ENCODE data around the gene TBC1D22A.
"Not testable (repeated sequence)": the region's sequence is repeated elsewhere in the genome, so short reads cannot be mapped to it uniquely, and the experiment has no call there.

The TBC1D22A gene

DNA sequence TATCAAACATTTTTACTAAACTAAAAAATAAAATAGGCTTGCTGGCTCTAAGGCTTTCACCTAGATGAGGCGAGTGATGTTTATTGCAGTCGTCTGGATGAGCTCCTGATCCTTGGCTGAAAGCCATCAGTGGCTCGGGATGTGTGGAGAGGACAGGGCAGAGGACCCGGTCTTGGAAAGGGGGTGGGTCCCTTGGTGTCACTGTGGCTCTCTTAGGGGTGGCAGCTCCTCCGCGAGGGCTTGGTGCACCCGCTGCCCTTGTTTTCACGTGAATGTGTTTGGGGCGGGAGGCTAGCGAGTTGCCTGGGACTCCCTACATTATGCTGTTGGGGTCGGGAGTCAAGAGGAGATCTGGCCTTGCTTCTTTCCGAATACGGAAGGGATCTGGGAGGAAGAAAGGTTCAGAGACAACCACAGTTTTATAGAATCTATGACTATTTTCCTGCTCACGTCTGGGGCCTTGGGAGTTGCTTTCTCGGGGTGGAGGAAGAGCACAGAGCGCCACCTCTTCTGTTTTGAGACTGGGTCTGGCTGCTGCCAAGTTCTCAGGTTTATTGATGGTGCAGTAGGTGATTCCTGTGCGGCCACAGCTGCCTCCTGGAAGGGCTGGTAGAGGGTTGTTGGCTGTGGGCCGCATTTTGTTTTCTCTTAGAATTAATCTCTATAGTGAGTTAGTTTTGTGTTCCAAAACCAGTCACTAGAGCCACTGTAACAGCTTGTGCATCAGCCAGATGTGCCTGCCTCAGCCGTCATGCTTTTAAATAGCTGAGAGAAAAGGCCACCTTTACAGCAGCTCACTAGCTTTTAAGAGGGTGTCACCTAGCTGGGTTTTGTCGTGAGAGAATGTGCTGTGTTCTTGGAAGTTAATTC, 12.8 kb downstream of the TBC1D22A start:
- DNase-seq, result no peak

DNA sequence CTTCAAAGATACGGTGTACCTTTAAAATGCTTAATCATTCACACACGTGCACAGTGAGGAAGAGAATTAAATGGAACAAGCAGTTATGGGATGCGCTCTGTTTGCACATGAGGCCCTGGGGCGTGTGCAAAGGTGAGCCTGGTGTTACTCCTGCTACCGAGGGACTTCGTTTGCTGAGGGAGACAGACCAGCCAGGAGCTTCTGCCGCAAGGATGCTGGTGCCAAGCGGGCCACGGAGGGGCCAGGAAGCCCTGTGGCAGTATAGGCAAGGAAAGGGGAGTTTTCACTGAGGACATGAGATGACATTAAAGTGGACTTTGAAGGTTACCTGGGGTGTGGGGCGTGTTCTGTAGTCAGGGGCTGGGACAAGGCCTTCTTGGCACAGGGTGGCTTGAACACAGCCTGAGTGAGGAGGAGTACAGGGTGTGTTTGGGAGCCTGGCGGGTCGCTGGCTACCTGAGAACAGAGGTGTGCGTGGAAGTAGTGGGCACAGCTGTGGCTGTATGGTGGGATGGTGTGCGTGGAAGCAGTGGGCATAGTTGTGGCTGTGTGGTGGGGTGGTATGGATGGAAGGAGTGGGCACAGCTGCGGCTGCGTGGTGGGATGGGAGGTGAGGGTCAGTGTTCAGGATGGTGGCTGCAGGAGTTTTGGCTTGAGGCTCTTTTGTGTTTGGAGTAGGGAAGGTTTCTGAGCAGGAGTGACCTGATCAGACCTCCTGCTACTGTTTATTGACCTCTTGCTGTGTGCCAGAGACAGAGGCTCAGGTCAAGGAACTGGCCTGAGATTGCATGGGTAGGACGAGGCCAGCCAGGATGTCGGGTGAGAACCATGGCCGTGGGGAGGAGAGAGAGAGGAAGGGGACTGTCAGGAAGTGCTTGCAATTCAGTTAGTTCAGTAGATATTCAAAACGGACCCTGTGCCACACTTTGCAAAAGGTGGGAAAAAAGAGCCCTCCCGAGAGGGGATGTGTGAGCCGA, 13.7 kb downstream of the TBC1D22A start:
- DNase-seq, result no peak

- DNase-seq, result no peak
Measured at GRCh38 chr22:46776876-46777608, 14.6 kb downstream of the TBC1D22A start.

GRCh38 chr22:46777609-46777970, 15.1 kb downstream of the TBC1D22A start:
- DNase-seq, result no peak

GRCh38 chr22:46779023-46779422, 16.6 kb downstream of the TBC1D22A start:
- DNase-seq, result no peak

- no peak for DNase-seq
Measured at GRCh38 chr22:46779651-46780050, 17.2 kb downstream of the TBC1D22A start.

DNA sequence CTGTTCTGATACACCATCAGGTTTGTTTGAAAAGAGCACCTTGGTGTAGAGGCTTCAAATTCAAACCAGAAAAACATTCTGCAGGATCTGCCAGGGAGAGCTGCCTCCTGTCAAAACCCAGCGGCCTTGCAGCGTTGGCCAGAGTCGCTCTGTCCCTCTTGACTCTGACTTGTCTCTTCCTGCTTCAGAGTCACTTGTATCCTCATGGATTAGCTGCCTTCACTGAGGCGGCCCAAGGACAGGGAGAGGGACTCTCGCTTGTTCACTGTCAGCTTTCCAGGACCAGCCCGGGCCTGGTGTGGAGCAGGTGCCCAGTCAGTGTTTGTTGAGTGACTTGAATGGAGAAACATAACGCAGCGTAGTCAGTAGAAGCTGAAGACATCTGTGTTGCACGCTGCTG, 18.0 kb downstream of the TBC1D22A start:
- DNase-seq, result no peak

GRCh38 chr22:46781291-46781690, 18.8 kb downstream of the TBC1D22A start:
- DNase-seq, result no peak

DNA sequence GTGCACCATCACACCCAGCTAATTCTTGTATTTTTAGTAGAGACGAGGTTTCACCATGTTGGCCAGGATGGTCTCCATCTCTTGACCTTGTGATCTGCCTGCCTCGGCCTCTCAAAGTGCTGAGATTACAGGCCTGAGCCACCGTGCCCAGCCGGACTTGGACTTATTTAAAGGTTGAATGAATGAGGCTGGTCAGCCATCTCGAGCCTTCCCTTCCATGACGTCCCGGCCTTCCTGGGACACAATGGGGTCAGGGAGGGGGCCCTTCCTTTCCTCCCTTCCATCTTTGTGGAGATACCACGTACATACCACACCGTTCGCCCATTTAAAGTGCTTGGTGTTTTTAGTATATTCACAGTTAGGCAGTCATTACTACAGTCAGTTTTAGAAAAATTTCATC, 19.8 kb downstream of the TBC1D22A start:
- DNase-seq, result not testable (repeated sequence)

DNA sequence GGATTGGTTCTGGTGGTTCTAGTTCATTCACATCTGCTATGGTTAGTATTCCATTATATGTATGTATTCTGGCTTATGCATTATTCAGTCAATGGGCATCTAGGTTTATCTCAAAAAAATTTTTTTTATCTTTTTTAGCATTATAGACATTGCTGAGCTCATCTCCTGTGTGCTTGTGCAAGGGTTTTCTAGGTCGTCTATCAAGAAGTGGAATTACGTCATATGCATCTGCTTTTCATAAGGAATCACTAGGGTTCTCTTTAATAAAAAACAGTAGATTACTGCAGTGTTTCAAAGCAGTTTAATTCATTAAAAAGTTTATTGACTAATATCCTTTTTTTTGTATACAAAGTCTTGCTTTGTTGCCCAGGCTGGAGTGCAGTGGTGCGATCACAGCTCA, 21.3 kb downstream of the TBC1D22A start:
- no peak for DNase-seq

GRCh38 chr22:46788441-46789172, 26.2 kb downstream of the TBC1D22A start:
- DNase-seq, result no peak

- no peak for DNase-seq
Measured at GRCh38 chr22:46789992-46790391, 27.5 kb downstream of the TBC1D22A start.

GRCh38 chr22:46791201-46791731, 28.8 kb downstream of the TBC1D22A start:
- no peak for DNase-seq

GRCh38 chr22:46792061-46792796, 29.8 kb downstream of the TBC1D22A start:
- DNase-seq, result no peak

DNA sequence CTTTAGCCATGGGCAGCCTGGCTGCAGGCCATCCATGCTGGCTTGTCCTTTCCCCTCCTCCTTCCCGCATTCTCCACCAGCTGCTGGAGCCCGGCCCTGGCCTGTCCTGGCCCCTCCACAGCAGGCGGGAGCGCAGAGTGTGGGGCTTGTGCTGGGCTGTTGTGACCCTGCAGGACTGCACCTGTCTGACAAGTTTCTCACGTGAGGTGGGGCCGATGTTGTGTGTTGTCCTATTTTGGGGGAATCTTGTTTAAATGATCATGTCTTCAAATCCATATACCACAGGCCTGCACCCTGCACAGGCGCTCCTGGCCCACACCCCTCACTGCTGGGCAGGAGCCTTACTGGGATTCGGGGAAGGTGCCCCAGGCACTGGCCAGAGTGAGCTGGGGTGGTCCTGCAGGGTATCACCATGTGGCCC, 30.4 kb downstream of the TBC1D22A start:
- DNase-seq, result no peak

DNA sequence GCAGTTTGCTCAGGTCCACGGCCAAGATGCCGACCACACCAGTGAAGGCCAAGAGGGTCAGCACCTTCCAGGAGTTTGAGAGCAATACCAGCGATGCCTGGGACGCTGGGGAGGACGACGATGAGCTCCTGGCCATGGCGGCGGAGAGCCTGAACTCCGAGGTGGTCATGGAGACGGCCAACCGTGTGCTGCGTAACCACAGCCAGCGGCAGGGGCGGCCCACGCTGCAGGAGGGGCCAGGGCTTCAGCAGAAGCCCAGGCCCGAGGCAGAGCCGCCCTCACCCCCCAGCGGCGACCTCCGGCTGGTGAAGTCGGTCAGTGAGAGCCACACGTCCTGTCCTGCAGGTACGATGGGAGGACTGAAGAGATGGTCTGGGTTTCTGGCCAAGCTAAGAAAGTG, 31.0 kb downstream of the TBC1D22A start:
- DNase-seq, result no peak

DNA sequence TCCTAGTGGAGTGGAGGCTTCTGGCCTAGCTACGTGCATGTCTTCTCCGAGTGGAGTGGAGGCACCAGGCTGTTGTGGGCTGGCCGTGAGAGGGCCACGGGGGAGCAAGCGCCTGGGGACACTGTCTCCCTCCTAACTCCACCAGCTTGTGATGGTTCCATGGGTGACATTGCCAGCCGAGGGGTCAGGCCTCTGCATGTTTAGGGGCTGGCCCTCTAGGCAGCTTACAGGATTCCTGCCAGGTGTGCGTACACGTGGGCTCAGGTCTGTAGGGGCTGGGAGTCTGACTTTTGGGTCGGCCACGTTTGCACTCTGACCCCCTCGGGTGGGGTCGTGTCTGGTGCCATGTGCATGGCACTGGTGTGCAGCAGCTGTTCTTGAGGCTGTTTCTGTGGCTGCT, 31.6 kb downstream of the TBC1D22A start:
- no peak for DNase-seq

DNA sequence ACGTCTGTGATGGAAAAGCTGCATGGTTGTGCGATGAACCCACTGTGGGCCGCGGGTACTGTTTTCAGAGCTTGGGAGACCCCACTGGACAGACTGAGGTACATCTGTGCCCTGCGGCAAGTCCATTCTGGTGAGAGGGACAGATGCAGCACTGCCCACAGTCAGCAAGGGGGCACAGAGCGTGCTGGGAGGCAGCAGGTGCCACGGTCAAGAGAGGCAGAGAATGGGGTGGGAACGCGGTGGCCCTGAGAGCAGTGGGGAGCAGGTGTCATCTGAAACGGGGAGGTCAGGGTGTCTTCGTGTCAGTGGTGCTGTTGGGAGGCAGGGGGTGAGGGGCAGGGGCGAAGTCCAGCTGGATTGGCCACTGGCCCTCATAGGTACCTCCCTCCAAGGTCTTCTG, 32.0 kb downstream of the TBC1D22A start:
- no peak for DNase-seq

GRCh38 chr22:46795140-46795539, 32.7 kb downstream of the TBC1D22A start:
- DNase-seq, result no peak

- DNase-seq, result no peak
Measured at GRCh38 chr22:46795845-46796565, 33.6 kb downstream of the TBC1D22A start.
